Endothelial cell of umbilical vein (primary cell): ENCODE results near the gene LOXL4. TPM values are rescaled to one million over a fixed set of nuclear protein-coding genes. Genes with fewer than 3 reads are reported as not detected.

ENCODE experiments used
- BruUV-seq: library from RNA; stranded (reverse); fragments of 400-500 nt; replicated peaks from 2 replicates; lab custom pipeline; 2021; lab: Mats Ljungman, UMichigan
- CTCF ChIA-PET: fragments of 300-600, 350-600 bp; sonication (Branson Sonifier 250); formaldehyde crosslinking; loops from one replicate; lab custom pipeline; 2021; ENCODE audit warnings: antibody characterized with exemption, inconsistent platforms; lab: Charles Lee
- POLR2A ChIA-PET: fragments of 300-600, 350-600 bp; sonication (Branson Sonifier 250); formaldehyde crosslinking; loops from one replicate; lab custom pipeline; 2021; ENCODE audit warnings: antibody characterized with exemption, inconsistent platforms; lab: Charles Lee
- DNase-seq: peaks from one replicate; pipeline ENCODE4 v3.0.0-alpha.2; 2011; ENCODE audit warnings: low read depth, low spot score
- FAIRE-seq: peaks from 2 replicates; lab custom pipeline; 2011; peaks lifted over from hg19 to GRCh38; lab: Jason Lieb, UNC
- H2AFZ ChIP-seq: 2 replicates; pipeline ENCODE4 v1.6.0; 2012; ENCODE audit warnings: low read depth, low read length, control low read depth, inconsistent platforms
- H3K27ac ChIP-seq: 2 replicates; pipeline ENCODE4 v1.5.1; 2011; ENCODE audit warnings: low read depth, mild to moderate bottlenecking, control low read depth, low read length, moderate library complexity; ENCODE audit not compliant: insufficient read depth
- H3K27me3 ChIP-seq, 2 experiments: 2 replicates each; pipeline versions ENCODE4 v1.6.0 to v1.6.1; 2011; ENCODE audit warnings: low read length in 2 of 2, mixed read lengths in 1 of 2; ENCODE audit not compliant: control insufficient read depth in 2 of 2, insufficient read depth in 2 of 2
- H3K36me3 ChIP-seq, 2 experiments: 2 replicates in 1 of 2; 3 replicates in 1 of 2; pipeline ENCODE4 v1.5.1; 2011; ENCODE audit warnings: low read length in 2 of 2, mild to moderate bottlenecking in 1 of 2, moderate library complexity in 1 of 2; ENCODE audit not compliant: control insufficient read depth in 2 of 2, insufficient read depth in 2 of 2; ENCODE audit errors: extremely low read depth in 1 of 2
- H3K4me1 ChIP-seq: 3 replicates; pipeline ENCODE4 v1.5.1; 2011; ENCODE audit warnings: mild to moderate bottlenecking, low read length; ENCODE audit not compliant: control insufficient read depth, insufficient read depth; ENCODE audit errors: extremely low read depth
- H3K4me2 ChIP-seq: 2 replicates; pipeline ENCODE4 v1.6.1; 2011; ENCODE audit warnings: low read length, control low read depth, mixed read lengths; ENCODE audit not compliant: insufficient read depth
- H3K4me3 ChIP-seq, 3 experiments: fragments of 200-600 bp in 1 of 3; sonication (generic), shearing (Covaris generic) in 1 of 3; replicated peaks in 1 of 3; 2 replicates each; pipeline ENCODE4 v1.5.1; 2011 to 2016; ENCODE audit warnings: control low read depth in 3 of 3, low read length in 3 of 3, mild to moderate bottlenecking in 2 of 3, inconsistent platforms in 1 of 3, low read depth in 1 of 3, moderate library complexity in 1 of 3; ENCODE audit not compliant: insufficient read depth in 1 of 3
- H3K79me2 ChIP-seq: 2 replicates; pipeline ENCODE4 v1.6.0; 2012; ENCODE audit warnings: low read length, inconsistent platforms; ENCODE audit not compliant: control insufficient read depth, insufficient read depth
- H3K9ac ChIP-seq: replicated peaks from 2 replicates; pipeline ENCODE3; 2011; ENCODE audit warnings: low read length, control low read depth; ENCODE audit not compliant: insufficient read depth; ENCODE audit errors: extremely low read depth
- H3K9me1 ChIP-seq: replicated peaks from 3 replicates; pipeline ENCODE4 v1.6.0; 2011; ENCODE audit warnings: mild to moderate bottlenecking, low read length; ENCODE audit not compliant: control insufficient read depth, insufficient read depth; ENCODE audit errors: extremely low read depth
- H3K9me3 ChIP-seq: replicated peaks from 2 replicates; pipeline ENCODE4 v1.5.1; 2012; ENCODE audit warnings: low read length, inconsistent platforms; ENCODE audit not compliant: control insufficient read depth, insufficient read depth
- H4K20me1 ChIP-seq: replicated peaks from 2 replicates; pipeline ENCODE3; 2011; ENCODE audit warnings: mild to moderate bottlenecking, low read length; ENCODE audit not compliant: control insufficient read depth, insufficient read depth; ENCODE audit errors: extremely low read depth
- EZH2 ChIP-seq: IDR thresholded peaks from 2 replicates; pipeline ENCODE4 v1.6.1; 2012; ENCODE audit warnings: borderline replicate concordance, low read depth, mild to moderate bottlenecking, moderate library complexity, low read length, inconsistent platforms; ENCODE audit not compliant: severe bottlenecking
- FOS ChIP-seq: IDR thresholded peaks from 2 replicates; pipeline ENCODE4 v1.6.1; 2011; ENCODE audit warnings: mild to moderate bottlenecking, low read length, moderate library complexity, borderline replicate concordance; ENCODE audit not compliant: insufficient read depth
- GATA2 ChIP-seq: IDR thresholded peaks from 2 replicates; pipeline ENCODE4 v1.7.0; 2011; ENCODE audit warnings: low read depth, mild to moderate bottlenecking, moderate library complexity, mixed read lengths, low read length; ENCODE audit not compliant: insufficient read length, insufficient read depth
- MAX ChIP-seq: IDR thresholded peaks from 2 replicates; pipeline ENCODE4 v1.6.1; 2011; ENCODE audit not compliant: insufficient read depth, insufficient read length
- MYC ChIP-seq: IDR thresholded peaks from one replicate; pipeline ENCODE4 v1.6.1; 2011; ENCODE audit warnings: mild to moderate bottlenecking, low read depth, low read length
- POLR2A ChIP-seq: IDR thresholded peaks from 2 replicates; pipeline ENCODE4 v1.6.1; 2012; ENCODE audit warnings: low read depth, mild to moderate bottlenecking, control low read depth, low read length
- POLR2AphosphoS5 ChIP-seq: IDR thresholded peaks from 2 replicates; pipeline ENCODE4 v1.6.1; 2012; ENCODE audit warnings: low read depth, mild to moderate bottlenecking, control low read depth, low read length, moderate library complexity; ENCODE audit not compliant: insufficient read depth
- dilution Hi-C: fragments of 300-500 bp; cut with MboI; formaldehyde crosslinking; loops from one replicate; pipeline ENCODE4 v1.15.0; 2019; ENCODE audit warnings: low sequenced_read_pairs; ENCODE audit not compliant: extremely low pct_ligation_motif_present
- intact Hi-C: fragments of 100-400 bp; cut with micrococcal nuclease; formaldehyde crosslinking; loops from one replicate; pipeline ENCODE4 v1.10.0; 2022
- polyA plus RNA-seq, 4 experiments: library from polyadenylated mRNA; depleted of rRNA in 3 of 4; stranded (reverse) in 3 of 4; unstranded in 1 of 4; fragments of >200 nt; gene quantifications; 2 replicates each; pipeline versions ENCODE4 v1.2.1 to v1.2.3, GENCODE V29; 2011 to 2012; ENCODE audit warnings: missing spikeins in 1 of 4
- total RNA-seq: library from RNA; stranded (reverse); gene quantifications from 2 replicates; pipeline ENCODE4 v1.2.3, GENCODE V29; 2021
- TF ChIP-seq, protein P1 (sequence below), 2 donors: IDR thresholded peaks; 1 replicate in 1 of 2; 2 replicates in 1 of 2; pipeline ENCODE4 v1.5.1; 2011; ENCODE audit warnings: low read length in 2 of 2, mild to moderate bottlenecking in 2 of 2, moderate library complexity in 2 of 2, control low read depth in 1 of 2, inconsistent platforms in 1 of 2, low read depth in 1 of 2; ENCODE audit not compliant: insufficient read depth in 1 of 2; ENCODE audit errors: extremely low read depth in 1 of 2

LOXL4 gene
- total and polyA plus RNA-seq, 2 donors (not counting 3 experiments of a cell fraction or from before 2014, with no cell fraction given), result 1.4 to 1.9 TPM

DNA sequence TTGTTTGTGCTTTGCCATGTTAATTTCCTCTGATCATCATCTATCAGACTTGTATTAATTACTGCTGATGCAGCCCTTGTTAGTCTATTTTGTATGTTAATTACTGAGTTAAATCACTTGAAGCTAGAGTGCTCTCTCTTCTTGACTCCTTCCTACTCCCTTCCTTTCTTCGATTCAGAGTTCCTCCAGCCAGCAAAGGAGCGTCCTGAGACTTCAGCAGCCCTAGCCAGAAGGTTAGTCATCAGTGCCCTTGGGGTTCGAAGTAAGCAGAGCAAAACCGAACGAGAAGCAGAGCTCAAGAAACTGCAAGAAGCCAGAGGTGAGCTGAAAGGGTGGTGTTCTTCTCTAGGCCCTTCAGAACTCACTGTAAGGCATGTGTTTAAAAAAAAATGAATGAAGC is 32.1 kb downstream of the LOXL4 start:
- H3K27ac ChIP-seq, result no peak overlapping the region
- FAIRE-seq (no peak), DNase-seq (no peak)
- H3K36me3 ChIP-seq, result peaks cover 2% of the 10 kb centered on the region in 2 experiments
- ChIA-PET CTCF (interaction anchor here (4.2 kb wide), 1 partner anchor 65 kb away, joined by 25 read pairs; no protein-coding TSS in a partner anchor), POLR2A (no interaction called here)
- H3K4me2 ChIP-seq, result no peak overlapping the region
- BruUV-seq, result no TSS peak
- H3K27me3 ChIP-seq, result no peaks in the 10 kb centered on the region
- no peaks in the 10 kb centered on the region for H3K79me2 ChIP-seq
- no peaks in the 10 kb centered on the region for H3K9me1 ChIP-seq
- H3K4me1 ChIP-seq, result no peaks in the 10 kb centered on the region
- intact Hi-C loops, result no loop called here
- dilution Hi-C loops, result no loop called here
- no peak overlapping the region for H2AFZ ChIP-seq
- no peaks in the 10 kb centered on the region for H4K20me1 ChIP-seq
- no peak overlapping the region for H3K4me3 ChIP-seq
- no peak overlapping the region for H3K9ac ChIP-seq
- no peaks in the 10 kb centered on the region for H3K9me3 ChIP-seq
- no peak for TF ChIP-seq FOS
- no peak for TF ChIP-seq EZH2
- no peak for TF ChIP-seq MYC
- TF ChIP-seq, protein P1, sequence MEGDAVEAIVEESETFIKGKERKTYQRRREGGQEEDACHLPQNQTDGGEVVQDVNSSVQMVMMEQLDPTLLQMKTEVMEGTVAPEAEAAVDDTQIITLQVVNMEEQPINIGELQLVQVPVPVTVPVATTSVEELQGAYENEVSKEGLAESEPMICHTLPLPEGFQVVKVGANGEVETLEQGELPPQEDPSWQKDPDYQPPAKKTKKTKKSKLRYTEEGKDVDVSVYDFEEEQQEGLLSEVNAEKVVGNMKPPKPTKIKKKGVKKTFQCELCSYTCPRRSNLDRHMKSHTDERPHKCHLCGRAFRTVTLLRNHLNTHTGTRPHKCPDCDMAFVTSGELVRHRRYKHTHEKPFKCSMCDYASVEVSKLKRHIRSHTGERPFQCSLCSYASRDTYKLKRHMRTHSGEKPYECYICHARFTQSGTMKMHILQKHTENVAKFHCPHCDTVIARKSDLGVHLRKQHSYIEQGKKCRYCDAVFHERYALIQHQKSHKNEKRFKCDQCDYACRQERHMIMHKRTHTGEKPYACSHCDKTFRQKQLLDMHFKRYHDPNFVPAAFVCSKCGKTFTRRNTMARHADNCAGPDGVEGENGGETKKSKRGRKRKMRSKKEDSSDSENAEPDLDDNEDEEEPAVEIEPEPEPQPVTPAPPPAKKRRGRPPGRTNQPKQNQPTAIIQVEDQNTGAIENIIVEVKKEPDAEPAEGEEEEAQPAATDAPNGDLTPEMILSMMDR (IDR thresholded peaks at IDR 0.05; ENCODE audit: extremely low read depth in 1 of 2, insufficient read depth in 1 of 2, low read depth in 1 of 2, low read length in 2 of 2), result no peak
- no peak for TF ChIP-seq POLR2A
- no peak for TF ChIP-seq GATA2
- no peak for TF ChIP-seq MAX
- TF ChIP-seq POLR2AphosphoS5, result no peak
